GM12892 (cell line): ENCODE results near the gene C4orf51.

ENCODE experiments used
- POLR2A ChIP-seq: IDR thresholded peaks from 2 replicates; pipeline ENCODE4 v1.6.1; 2011; ENCODE audit warnings: low read depth, low read length, control low read depth
- POLR2AphosphoS5 ChIP-seq: IDR thresholded peaks from 2 replicates; pipeline ENCODE4 v1.6.1; 2011; ENCODE audit warnings: low read depth, low read length, control low read depth

DNA sequence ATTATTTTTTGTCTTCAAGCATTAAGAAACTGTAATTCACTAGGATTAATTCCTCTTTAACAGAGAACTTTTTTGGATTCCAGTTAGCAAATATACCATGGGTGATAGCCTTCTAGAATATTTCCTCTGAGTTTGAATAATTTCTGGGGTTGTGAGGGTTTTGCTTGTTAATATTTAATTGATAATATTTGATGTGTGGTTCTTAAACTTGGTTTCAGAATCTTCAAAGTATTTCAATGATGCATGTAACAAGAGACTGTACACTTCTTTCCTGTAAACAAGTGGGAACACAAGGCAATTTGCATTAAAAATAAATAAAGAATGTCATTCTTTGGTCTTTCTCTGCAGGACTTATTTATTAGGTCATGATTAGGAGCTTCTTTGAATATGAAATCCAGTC, 9.5 kb upstream of the C4orf51 start:
- no peak for TF ChIP-seq POLR2AphosphoS5
- no peak for TF ChIP-seq POLR2A
